Nephron progenitor cell (in vitro differentiated cells): ENCODE results near the gene CDH19.
A peak's percentile ranks its signal among the peaks of the same experiment; 100 is the strongest.

Experiments used
- DNase-seq: peaks from one replicate; pipeline ENCODE4 v3.0.0; 2021
- H3K27ac Mint-ChIP-seq: 2 replicates; pipeline ENCODE4 v1.8.0; 2021; ENCODE audit warnings: mild to moderate bottlenecking, moderate library complexity, mixed read lengths
- H3K27me3 Mint-ChIP-seq: 2 replicates; pipeline ENCODE4 v1.8.0; 2021; ENCODE audit warnings: mild to moderate bottlenecking, low read depth, mixed read lengths; ENCODE audit not compliant: poor library complexity
- H3K36me3 Mint-ChIP-seq: 2 replicates; pipeline ENCODE4 v1.8.0; 2021; ENCODE audit warnings: low read depth, mixed read lengths
- H3K4me1 Mint-ChIP-seq: 2 replicates; pipeline ENCODE4 v1.8.0; 2021; ENCODE audit warnings: mixed read lengths
- H3K4me3 Mint-ChIP-seq: 2 replicates; pipeline ENCODE4 v1.8.0; 2021; ENCODE audit warnings: mild to moderate bottlenecking, moderate library complexity, mixed read lengths
- H3K9me3 Mint-ChIP-seq: 2 replicates; pipeline ENCODE4 v1.8.0; 2021; ENCODE audit warnings: mild to moderate bottlenecking, moderate library complexity, mixed read lengths
- CTCF ChIP-seq: fragments of 200-600 bp; sonication (generic); IDR thresholded peaks from 2 replicates; pipeline ENCODE4 v1.5.0; 2021; ENCODE audit warnings: antibody characterized with exemption

Gene CDH19

GRCh38 chr18:66621816-66622576, 18.1 kb upstream of the CDH19 start:
- H3K4me3 Mint-ChIP-seq = no peak overlapping the region
- DNase-seq = no peak
- no peaks in the 10 kb centered on the region for H3K4me1 Mint-ChIP-seq
- no peak overlapping the region for H3K27ac Mint-ChIP-seq
- TF ChIP-seq CTCF = no peak
- no peaks in the 10 kb centered on the region for H3K36me3 Mint-ChIP-seq
- H3K9me3 Mint-ChIP-seq = no peaks in the 10 kb centered on the region
- H3K27me3 Mint-ChIP-seq = no peaks in the 10 kb centered on the region

- Mint-ChIP-seq H3K27ac (no peak overlapping the region), H3K4me3 (no peak overlapping the region), H3K36me3 (no peaks in the 10 kb centered on the region), H3K9me3 (no peaks in the 10 kb centered on the region), H3K27me3 (no peaks in the 10 kb centered on the region), H3K4me1 (no peaks in the 10 kb centered on the region)
- TF ChIP-seq CTCF = peak; percentile 60
- DNase-seq = peak; percentile 18
Measured at GRCh38 chr18:66616523-66616983, 12.7 kb upstream of the CDH19 start.

GRCh38 chr18:66615176-66615575, 11.3 kb upstream of the CDH19 start:
- no peaks in the 10 kb centered on the region for H3K27me3 Mint-ChIP-seq
- H3K36me3 Mint-ChIP-seq = no peaks in the 10 kb centered on the region
- no peaks in the 10 kb centered on the region for H3K4me1 Mint-ChIP-seq

GRCh38 chr18:66607632-66608031, 3.7 kb upstream of the CDH19 start:
- Mint-ChIP-seq H3K27ac (no peak overlapping the region), H3K4me3 (no peak overlapping the region), H3K4me1 (no peaks in the 10 kb centered on the region), H3K36me3 (no peaks in the 10 kb centered on the region), H3K27me3 (no peaks in the 10 kb centered on the region), H3K9me3 (peaks cover 7% of the 10 kb centered on the region)
- DNase-seq = no peak
- no peak for TF ChIP-seq CTCF

More at GRCh38 chr18:66615176-66615575, 11.3 kb upstream of the CDH19 start:
- H3K4me3 Mint-ChIP-seq = no peak overlapping the region
- no peak for TF ChIP-seq CTCF
- no peak overlapping the region for H3K27ac Mint-ChIP-seq
- H3K9me3 Mint-ChIP-seq = no peaks in the 10 kb centered on the region
- DNase-seq = no peak

GRCh38 chr18:66601649-66602048, 2.2 kb downstream of the CDH19 start:
- DNase-seq = no peak
- Mint-ChIP-seq H3K27ac (no peak overlapping the region), H3K36me3 (no peaks in the 10 kb centered on the region), H3K27me3 (no peaks in the 10 kb centered on the region), H3K4me3 (no peak overlapping the region), H3K9me3 (peaks cover 8% of the 10 kb centered on the region), H3K4me1 (no peaks in the 10 kb centered on the region)
- TF ChIP-seq CTCF = no peak

- Mint-ChIP-seq H3K27me3 (no peaks in the 10 kb centered on the region), H3K36me3 (no peaks in the 10 kb centered on the region), H3K4me1 (no peaks in the 10 kb centered on the region), H3K9me3 (peaks cover 25% of the 10 kb centered on the region), H3K27ac (no peak overlapping the region), H3K4me3 (no peak overlapping the region)
- TF ChIP-seq CTCF = no peak
- no peak for DNase-seq
Measured at GRCh38 chr18:66599190-66599589, 4.7 kb downstream of the CDH19 start.
